GM19455 (cell line): Measurements from ENCODE around the gene HECA.
"Not testable (repeated sequence)": the region's sequence is repeated elsewhere in the genome, so short reads cannot be mapped to it uniquely, and the experiment has no call there.

Source experiments
- ATAC-seq: cut with Tn5 transposase; IDR thresholded peaks from one replicate; pipeline ENCODE4 v1.9.1; 2021; ENCODE audit not compliant: unreplicated experiment

HECA gene

DNA sequence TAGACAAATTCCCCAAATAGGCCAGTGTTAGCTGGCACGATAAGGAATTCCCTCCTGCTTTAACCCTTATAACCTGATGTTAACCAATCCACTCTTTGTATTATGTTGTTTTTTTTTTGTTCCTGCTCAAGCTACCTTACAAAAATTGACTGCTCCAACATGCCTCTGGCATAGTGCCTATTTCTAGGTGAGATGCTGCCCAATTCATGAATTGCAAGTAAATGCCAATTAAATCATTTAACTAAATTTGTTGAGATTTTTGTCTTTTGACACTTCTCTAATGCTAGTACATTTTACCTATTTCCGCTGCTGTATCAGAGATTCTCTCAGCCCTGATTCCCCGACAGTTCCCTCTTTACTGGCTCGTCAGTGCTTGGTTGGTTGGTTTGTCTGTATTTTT lies 66.5 kb downstream of the HECA start:
- no peak for ATAC-seq

DNA sequence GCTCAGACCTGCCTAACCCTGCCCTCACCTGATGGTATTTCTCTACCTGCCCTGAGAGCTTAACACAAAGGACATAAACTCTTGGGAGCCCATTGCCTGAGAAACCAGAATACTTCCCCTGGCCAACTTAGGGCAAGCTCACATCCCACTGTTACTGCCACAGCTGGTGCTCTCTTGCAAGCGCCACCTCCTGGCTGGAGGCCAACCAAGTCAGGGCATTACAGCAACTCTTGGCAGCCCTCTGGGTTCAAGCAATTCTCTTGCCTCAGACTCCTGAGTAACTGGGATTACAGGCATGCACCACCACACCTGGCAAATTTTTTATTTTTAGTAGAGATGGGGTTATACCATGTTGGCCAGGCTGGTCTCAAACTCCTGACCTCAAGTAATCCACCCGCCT lies 70.1 kb downstream of the HECA start:
- no peak for ATAC-seq

DNA sequence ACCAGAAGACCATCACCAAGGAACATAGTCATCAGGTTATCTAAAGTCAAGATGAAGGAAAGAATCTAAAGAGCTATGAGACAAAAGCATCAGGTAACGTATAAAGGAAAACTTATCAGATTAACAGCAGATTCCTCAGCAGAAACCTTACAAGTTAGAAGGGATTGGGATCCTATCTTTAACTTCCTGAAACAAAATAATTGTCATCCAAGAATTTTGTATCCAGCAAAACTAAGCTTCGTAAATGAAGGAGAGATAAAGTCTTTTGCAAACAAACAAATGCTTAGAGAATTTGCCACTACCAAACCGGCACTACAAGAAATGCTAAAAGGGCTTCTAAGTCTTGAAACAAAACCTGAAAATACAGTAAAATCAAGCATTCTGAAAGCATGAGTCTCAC lies 71.0 kb downstream of the HECA start:
- ATAC-seq: no peak

DNA sequence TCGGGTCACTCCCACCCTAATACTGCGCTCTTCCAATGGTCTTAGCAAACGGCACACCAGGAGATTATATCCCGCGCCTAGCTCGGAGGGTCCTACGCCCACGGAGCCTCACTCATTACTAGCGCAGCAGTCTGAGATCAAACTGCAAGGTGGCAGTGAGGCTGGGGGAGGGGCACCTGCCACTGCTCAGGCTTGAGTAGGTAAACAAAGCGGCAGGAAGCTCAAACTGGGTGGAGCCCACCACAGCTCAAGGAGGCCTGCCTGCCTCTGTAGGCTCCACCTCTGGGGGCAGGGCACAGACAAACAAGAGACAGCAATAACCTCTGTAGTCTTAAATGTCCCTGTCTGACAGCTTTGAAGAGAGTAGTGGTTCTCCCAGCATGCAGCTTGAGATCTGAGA lies 75.9 kb downstream of the HECA start:
- ATAC-seq: not testable (repeated sequence)

DNA sequence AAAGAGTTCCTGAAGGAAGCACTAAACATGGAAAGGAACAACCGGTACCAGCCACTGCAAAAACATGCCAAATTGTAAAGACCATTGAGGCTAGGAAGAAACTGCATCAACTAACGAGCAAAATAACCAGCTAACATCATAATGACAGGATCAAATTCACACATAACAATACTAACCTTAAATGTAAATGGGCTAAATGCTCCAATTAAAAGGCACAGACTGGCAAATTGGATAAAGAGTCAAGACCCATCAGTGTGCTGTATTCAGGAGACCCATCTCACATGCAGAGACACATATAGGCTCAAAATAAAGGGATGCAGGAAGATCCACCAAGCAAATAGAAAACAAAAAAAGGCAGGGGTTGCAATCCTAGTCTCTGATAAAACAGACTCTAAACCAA lies 77.6 kb downstream of the HECA start:
- ATAC-seq: not testable (repeated sequence)

DNA sequence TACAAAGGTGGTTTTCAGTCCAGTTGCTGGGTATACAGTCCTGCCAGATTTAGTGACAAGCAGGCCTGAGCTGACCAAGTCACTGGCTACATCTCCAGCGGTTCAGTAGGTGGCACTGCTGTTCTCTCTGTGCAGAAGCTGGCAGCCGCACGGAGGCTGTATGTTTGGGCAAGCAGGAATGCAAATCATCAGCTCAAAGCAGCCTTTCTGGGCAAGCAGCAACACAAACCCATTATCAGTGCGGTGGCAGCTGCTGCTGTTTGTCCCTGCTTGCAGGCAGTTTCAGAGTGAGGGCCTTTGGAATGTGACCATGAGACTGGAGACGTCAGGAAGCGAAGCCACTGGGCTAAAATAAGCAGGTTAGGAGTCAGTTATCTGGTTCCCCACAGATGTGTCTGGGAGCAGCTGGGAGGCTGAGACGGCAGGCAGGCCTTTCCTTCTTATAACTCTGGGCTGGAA lies 84.4 kb downstream of the HECA start:
- peak; percentile 100 for ATAC-seq

DNA sequence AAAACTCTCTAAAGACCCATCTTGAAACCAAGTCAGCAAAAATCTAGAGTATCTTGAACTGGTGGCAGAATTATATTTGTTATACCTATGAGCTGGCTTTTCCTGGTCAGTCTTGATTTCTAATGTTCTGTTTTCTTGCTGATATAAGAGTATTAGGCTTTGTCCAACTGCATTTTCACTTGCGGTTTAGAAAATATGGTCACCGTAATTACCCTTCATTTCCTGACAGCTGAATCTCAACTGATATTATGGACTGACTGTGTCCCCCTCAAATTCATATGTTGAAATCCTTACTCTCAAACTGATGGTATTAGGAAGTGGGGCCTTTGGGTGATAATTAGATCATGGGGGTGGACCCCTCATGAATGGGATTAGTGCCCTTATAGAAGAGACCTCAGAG lies 84.9 kb downstream of the HECA start:
- ATAC-seq: no peak

DNA sequence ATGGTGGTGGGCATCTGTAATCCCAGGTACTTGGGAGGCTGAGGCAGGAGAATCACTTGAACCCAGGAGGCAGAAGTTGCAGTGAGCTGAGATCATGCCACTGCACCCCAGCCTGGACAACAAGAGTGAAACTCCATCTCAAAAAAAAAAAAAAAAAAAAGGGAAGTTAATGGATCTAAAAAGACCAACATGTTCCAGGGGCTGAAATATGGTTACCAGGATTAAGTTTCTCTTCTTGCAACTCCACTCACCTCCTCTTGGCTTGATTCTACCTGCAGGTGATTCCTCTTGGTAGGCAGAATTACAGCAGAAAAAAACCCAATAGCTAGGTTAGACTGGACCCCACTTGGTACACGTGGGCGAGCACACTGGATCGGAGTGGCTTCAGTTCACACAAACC lies 93.5 kb downstream of the HECA start:
- ATAC-seq: not testable (repeated sequence)
